ENCODE results near the gene CRCP. TPM values are rescaled to one million over a fixed set of nuclear protein-coding genes. Genes with fewer than 3 reads are reported as not detected.

The CRCP gene
- total and polyA plus RNA-seq, 2 of the 13 experiments (the other 11 are each of a cell fraction or from before 2014, with no cell fraction given): 22.7 to 31.0 TPM

- TF ChIP-seq MYPOP (CRISPR knock-in tag; IDR thresholded peaks at IDR 0.05) (peak; percentile 15; the same call in 1 of the 2 replicates), RNF219 (CRISPR knock-in tag; IDR thresholded peaks at IDR 0.05) (no peak), HDAC2 (CRISPR knock-in tag; IDR thresholded peaks at IDR 0.05) (0 out of 2 replicates have a peak, but pooled peaks have one; percentile 13), RXRB (CRISPR knock-in tag; IDR thresholded peaks at IDR 0.05; ENCODE audit: borderline replicate concordance) (peak; percentile 32; the same call in 1 of the 2 replicates), KLF11 (CRISPR knock-in tag; IDR thresholded peaks at IDR 0.05) (no peak), FUBP1 (CRISPR knock-in tag; IDR thresholded peaks at IDR 0.05; ENCODE audit: borderline replicate concordance) (no peak), FOXJ3 (CRISPR knock-in tag; IDR thresholded peaks at IDR 0.05; ENCODE audit: borderline replicate concordance) (peak; percentile 34; the same call in 1 of the 2 replicates), PAXIP1 (CRISPR knock-in tag; conservative IDR thresholded peaks at IDR 0.05) (0 out of 2 replicates have a peak, but pooled peaks have one; percentile 40), SMAD3 (CRISPR knock-in tag; IDR thresholded peaks at IDR 0.05) (0 out of 2 replicates have a peak, but pooled peaks have one; percentile 35), KAT2B (IDR thresholded peaks at IDR 0.05; ENCODE audit: borderline replicate concordance, low read depth, low read length) (peak; percentile 68; the same call in 1 of the 2 replicates), MED1 (CRISPR knock-in tag; IDR thresholded peaks at IDR 0.05) (peak; percentile 26; the same call in 1 of the 2 replicates), THAP11 (CRISPR knock-in tag; IDR thresholded peaks at IDR 0.05) (no peak), GATAD2A (CRISPR knock-in tag; IDR thresholded peaks at IDR 0.05) (peak; percentile 75), SMARCC2 (IDR thresholded peaks at IDR 0.05) (no peak)
Observed at GRCh38 chr7:66119245-66119850, 4.7 kb downstream of the CRCP start (continued).

Measured in HepG2 (cell line).